ENCODE results near the gene BTK.

- TF ChIP-seq CTCF (IDR thresholded peaks at IDR 0.05; ENCODE audit: insufficient read depth, low read length, poor library complexity, severe bottlenecking) (no peak), EZH2phosphoT487 (conservative IDR thresholded peaks at IDR 0.05; ENCODE audit: low read length) (no peak)
Measured at GRCh38 chrX:101337776-101338271, 48.2 kb downstream of the BTK start.

Measured in SU-DHL-6 (cell line).